VCaP (cell line): ENCODE data around the gene CFAP57.
A peak's percentile ranks its signal among the peaks of the same experiment; 100 is the strongest.

Experiments
- H3K27ac ChIP-seq: fragments of 450-650 bp; 2 replicates; pipeline ENCODE4 v1.5.1; 2017
- CTCF ChIP-seq: fragments of 450-650 bp; conservative IDR thresholded peaks from 2 replicates; pipeline ENCODE4 v1.5.1; 2017; ENCODE audit warnings: mild to moderate bottlenecking, moderate library complexity

The CFAP57 gene

DNA sequence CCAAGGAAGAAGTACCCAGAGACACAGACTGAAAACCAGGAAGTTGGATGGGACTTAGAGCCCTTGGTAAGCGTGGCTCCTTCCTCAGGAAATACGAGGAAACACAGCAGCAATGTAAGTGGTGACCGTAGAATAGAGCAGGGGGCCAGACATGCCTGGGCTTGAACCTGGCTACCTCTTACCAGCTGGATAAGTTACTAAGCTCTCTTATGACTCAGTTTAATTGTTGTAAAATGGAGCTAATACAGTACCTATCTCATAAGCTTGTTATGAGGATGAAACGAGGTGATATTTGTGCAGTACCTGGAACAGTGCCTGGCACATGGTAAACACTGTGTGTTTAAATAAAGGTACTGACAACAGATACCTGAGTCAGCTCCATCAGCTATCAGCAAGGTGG, 19.3 kb upstream of the CFAP57 start:
- no peak for TF ChIP-seq CTCF
- no peak overlapping the region for H3K27ac ChIP-seq

GRCh38 chr1:43153443-43153842, 18.7 kb upstream of the CFAP57 start:
- H3K27ac ChIP-seq, result no peak overlapping the region
- TF ChIP-seq CTCF, result no peak

- H3K27ac ChIP-seq, result no peak overlapping the region
- TF ChIP-seq CTCF, result no peak
Measured at GRCh38 chr1:43156026-43156425, 16.1 kb upstream of the CFAP57 start.

DNA sequence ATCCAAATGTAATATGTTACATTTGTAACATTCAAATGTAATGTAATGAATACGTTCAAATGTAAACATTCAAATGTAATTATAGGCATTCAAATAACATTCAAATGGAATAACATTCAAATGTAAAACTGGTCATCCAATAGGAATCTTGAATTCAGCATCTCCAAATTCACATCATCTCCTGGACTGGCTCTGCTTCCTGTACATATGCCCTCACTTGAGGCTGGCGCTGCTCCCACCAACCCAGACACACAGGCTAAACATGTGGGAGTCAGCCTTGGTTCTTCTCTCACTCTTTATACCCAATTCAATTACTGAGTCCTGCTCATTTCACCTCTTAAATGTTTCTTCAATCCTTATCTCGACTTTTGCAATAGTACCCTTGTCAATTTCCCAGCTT, 7.0 kb upstream of the CFAP57 start:
- no peak overlapping the region for H3K27ac ChIP-seq

GRCh38 chr1:43165765-43166164, 6.4 kb upstream of the CFAP57 start:
- no peak overlapping the region for H3K27ac ChIP-seq
- TF ChIP-seq CTCF, result no peak

More for the DNA sequence above, 7.0 kb upstream of the CFAP57 start:
- TF ChIP-seq CTCF, result no peak

- TF ChIP-seq CTCF, result no peak
- H3K27ac ChIP-seq, result peak overlapping the region; percentile 48; the same call in 1 of the 2 replicates
Measured at GRCh38 chr1:43171312-43171875, 736 bp upstream of the CFAP57 start.

DNA sequence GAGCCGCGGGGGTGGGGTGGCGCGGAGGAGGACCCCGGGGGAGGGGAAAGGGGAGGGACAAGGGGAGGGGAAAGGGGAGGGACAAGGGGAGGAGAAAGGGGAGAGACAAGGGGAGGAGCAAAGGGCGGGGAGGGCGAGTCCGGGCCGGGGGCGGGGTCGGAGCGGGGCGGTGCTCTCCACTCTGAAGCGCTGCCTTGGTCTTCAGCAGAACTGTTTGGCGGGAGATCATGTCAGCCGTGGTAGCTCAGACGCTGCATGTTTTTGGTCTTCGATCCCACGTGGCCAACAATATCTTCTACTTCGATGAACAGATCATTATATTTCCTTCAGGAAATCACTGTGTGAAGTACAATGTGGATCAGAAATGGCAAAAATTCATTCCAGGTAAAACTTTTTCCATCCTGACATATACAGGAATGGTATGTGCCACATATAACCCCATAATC, 420 bp downstream of the CFAP57 start:
- H3K27ac ChIP-seq, result no peak overlapping the region
- TF ChIP-seq CTCF, result no peak
